NT2/D1 (cell line): ENCODE data around the gene GPS1.

Source experiments
- SUZ12 ChIP-seq: IDR thresholded peaks from 2 replicates; pipeline ENCODE4 v1.6.1; 2011; ENCODE audit not compliant: insufficient read length, insufficient read depth; ENCODE audit errors: extremely low read depth
- YY1 ChIP-seq: IDR thresholded peaks from 2 replicates; pipeline ENCODE4 v1.6.1; 2011; ENCODE audit not compliant: insufficient read length, insufficient read depth
- ZNF274 ChIP-seq: IDR thresholded peaks from 2 replicates; pipeline ENCODE4 v1.6.1; 2011; ENCODE audit warnings: mild to moderate bottlenecking, low read depth, low read length

GRCh38 chr17:82041144-82041814 lies 10.4 kb upstream of the GPS1 start:
- TF ChIP-seq YY1 (no peak), ZNF274 (no peak), SUZ12 (no peak)
